Thymus (tissue), 11 donors: ENCODE measurements around the gene OR10D3. TPM values are rescaled to one million over a fixed set of nuclear protein-coding genes. Genes with fewer than 3 reads are reported as not detected.
A peak's percentile ranks its signal among the peaks of the same experiment; 100 is the strongest.

ENCODE experiments used
- DNase-seq, 9 donors: peaks; one replicate each; pipeline ENCODE4 v3.0.0-alpha.2; 2013; ENCODE audit warnings: low spot score in 9 of 9, low read depth in 6 of 9, missing footprints in 1 of 9
- H3K27ac ChIP-seq, 2 donors: one replicate each; pipeline ENCODE4 v1.5.1; 2013; ENCODE audit warnings: control low read depth in 1 of 2, low read depth in 1 of 2, low read length in 1 of 2, mild to moderate bottlenecking in 1 of 2, moderate library complexity in 1 of 2
- H3K27me3 ChIP-seq, 2 donors: one replicate each; pipeline ENCODE4 v1.5.1; 2013; ENCODE audit warnings: low read length in 1 of 2; ENCODE audit not compliant: control insufficient read depth in 2 of 2, insufficient read depth in 1 of 2
- H3K36me3 ChIP-seq, 2 donors: one replicate each; pipeline ENCODE4 v1.5.1; 2013; ENCODE audit warnings: low read length in 1 of 2, mild to moderate bottlenecking in 1 of 2, moderate library complexity in 1 of 2; ENCODE audit not compliant: control insufficient read depth in 2 of 2, insufficient read depth in 2 of 2
- H3K4me1 ChIP-seq, 2 donors: one replicate each; pipeline ENCODE4 v1.5.1; 2013; ENCODE audit warnings: low read length in 2 of 2; ENCODE audit not compliant: control insufficient read depth in 2 of 2, insufficient read depth in 2 of 2
- H3K4me3 ChIP-seq, 2 donors: one replicate each; pipeline ENCODE4 v1.5.1; 2013; ENCODE audit warnings: low read length in 2 of 2, control low read depth in 1 of 2, mild to moderate bottlenecking in 1 of 2
- H3K9me3 ChIP-seq, 2 donors: one replicate each; pipeline ENCODE4 v1.5.1; 2013; ENCODE audit warnings: low read length in 1 of 2, mild to moderate bottlenecking in 1 of 2; ENCODE audit not compliant: control insufficient read depth in 2 of 2, insufficient read depth in 1 of 2
- WGBS: extraction: QIAGEN DNeasy Blood & Tissue Kit; methylation state at CpG from one replicate; pipeline ENCODE4 v1.1.7; 2013; 5-methylcytosine and 5-hydroxymethylcytosine counted together
- polyA plus RNA-seq: library from polyadenylated mRNA; stranded (reverse); fragments of 200-250 nt; gene quantifications from one replicate; pipeline ENCODE4 v1.2.3, GENCODE V29; 2013
- total RNA-seq: library from RNA; stranded (reverse); fragments of 120-200 nt; gene quantifications from one replicate; pipeline ENCODE4 v1.2.4, GENCODE V29; 2013
- donor health status: healthy.

OR10D3 gene
- total and polyA plus RNA-seq, 2 donors, result not detected

GRCh38 chr11:124190298-124191139 is 7.4 kb downstream of the OR10D3 start:
- H3K9me3 ChIP-seq, result no peaks in the 10 kb centered on the region
- no peaks in the 10 kb centered on the region for H3K36me3 ChIP-seq
- no peaks in the 10 kb centered on the region for H3K4me1 ChIP-seq
- H3K27me3 ChIP-seq, result no peaks in the 10 kb centered on the region
- no peak overlapping the region for H3K27ac ChIP-seq
- WGBS, result 95% methylated on average over 2 of the region's 2 CpGs
- H3K4me3 ChIP-seq, result no peak overlapping the region
- DNase-seq, result no peak

GRCh38 chr11:124193221-124194010 is 10.3 kb downstream of the OR10D3 start:
- DNase-seq, result no peak
- 88% methylated on average over 6 of the region's 6 CpGs for WGBS
- no peaks in the 10 kb centered on the region for H3K9me3 ChIP-seq
- H3K27me3 ChIP-seq, result no peaks in the 10 kb centered on the region
- no peaks in the 10 kb centered on the region for H3K36me3 ChIP-seq
- no peaks in the 10 kb centered on the region for H3K4me1 ChIP-seq
- H3K27ac ChIP-seq, result no peak overlapping the region
- no peak overlapping the region for H3K4me3 ChIP-seq

- H3K36me3 ChIP-seq, result no peaks in the 10 kb centered on the region
- DNase-seq, result peak in 1 of 9 donors; percentile 10
- H3K27me3 ChIP-seq, result no peaks in the 10 kb centered on the region
- no peak overlapping the region for H3K4me3 ChIP-seq
- no peaks in the 10 kb centered on the region for H3K4me1 ChIP-seq
- H3K27ac ChIP-seq, result peak overlapping the region in 1 of 2 donors; percentile 32
- WGBS, result 95% methylated on average over 6 of the region's 6 CpGs
- no peaks in the 10 kb centered on the region for H3K9me3 ChIP-seq
Measured at GRCh38 chr11:124194293-124195188, 11.4 kb downstream of the OR10D3 start.

- Histone ChIP-seq H3K27ac (peak overlapping the region in 1 of 2 donors; percentile 32), H3K27me3 (no peaks in the 10 kb centered on the region), H3K36me3 (no peaks in the 10 kb centered on the region), H3K4me3 (no peak overlapping the region), H3K9me3 (no peaks in the 10 kb centered on the region), H3K4me1 (no peaks in the 10 kb centered on the region)
- 60% methylated on average over 4 of the region's 4 CpGs for WGBS
- peak; percentile 8 to 56 (median 28) for DNase-seq
Measured at GRCh38 chr11:124195189-124195734, 12.1 kb downstream of the OR10D3 start.

- Histone ChIP-seq H3K27ac (no peak overlapping the region), H3K36me3 (no peaks in the 10 kb centered on the region), H3K4me3 (no peak overlapping the region), H3K4me1 (no peaks in the 10 kb centered on the region), H3K9me3 (no peaks in the 10 kb centered on the region), H3K27me3 (no peaks in the 10 kb centered on the region)
- no peak for DNase-seq
- WGBS, result 93% methylated on average over 2 of the region's 2 CpGs
Measured at GRCh38 chr11:124197999-124198398, 14.9 kb downstream of the OR10D3 start.

GRCh38 chr11:124198897-124199296 is 15.8 kb downstream of the OR10D3 start:
- no peak for DNase-seq
- Histone ChIP-seq H3K27ac (no peak overlapping the region), H3K27me3 (no peaks in the 10 kb centered on the region)

GRCh38 chr11:124199702-124200101 is 16.6 kb downstream of the OR10D3 start:
- no peaks in the 10 kb centered on the region for H3K36me3 ChIP-seq
- H3K4me3 ChIP-seq, result no peak overlapping the region
- DNase-seq, result no peak
- WGBS, result 97% methylated on average over 1 of the region's 1 CpG
- H3K27ac ChIP-seq, result no peak overlapping the region
- no peaks in the 10 kb centered on the region for H3K4me1 ChIP-seq
- H3K27me3 ChIP-seq, result no peaks in the 10 kb centered on the region
- no peaks in the 10 kb centered on the region for H3K9me3 ChIP-seq

More at GRCh38 chr11:124198897-124199296, 15.8 kb downstream of the OR10D3 start:
- WGBS, result 96% methylated on average over 7 of the region's 7 CpGs
- Histone ChIP-seq H3K4me3 (no peak overlapping the region), H3K9me3 (no peaks in the 10 kb centered on the region), H3K4me1 (no peaks in the 10 kb centered on the region), H3K36me3 (no peaks in the 10 kb centered on the region)

- no peak for DNase-seq
- Histone ChIP-seq H3K27ac (no peak overlapping the region), H3K4me3 (no peak overlapping the region), H3K27me3 (no peaks in the 10 kb centered on the region), H3K4me1 (no peaks in the 10 kb centered on the region), H3K36me3 (no peaks in the 10 kb centered on the region), H3K9me3 (no peaks in the 10 kb centered on the region)
- 97% methylated on average over 16 of the region's 16 CpGs for WGBS
Measured at GRCh38 chr11:124200671-124201070, 17.5 kb downstream of the OR10D3 start.
